Fibroblast of peridontal ligament (primary cell): Measurements from ENCODE around the gene TESK2.

Source experiments
- DNase-seq: peaks from one replicate; pipeline ENCODE4 v3.0.0-alpha.2; 2010; ENCODE audit errors: extremely low read depth

The TESK2 gene

GRCh38 chr1:45473302-45473701 lies 17.7 kb downstream of the TESK2 start:
- no peak for DNase-seq

GRCh38 chr1:45470306-45470798 lies 20.6 kb downstream of the TESK2 start:
- no peak for DNase-seq

DNA sequence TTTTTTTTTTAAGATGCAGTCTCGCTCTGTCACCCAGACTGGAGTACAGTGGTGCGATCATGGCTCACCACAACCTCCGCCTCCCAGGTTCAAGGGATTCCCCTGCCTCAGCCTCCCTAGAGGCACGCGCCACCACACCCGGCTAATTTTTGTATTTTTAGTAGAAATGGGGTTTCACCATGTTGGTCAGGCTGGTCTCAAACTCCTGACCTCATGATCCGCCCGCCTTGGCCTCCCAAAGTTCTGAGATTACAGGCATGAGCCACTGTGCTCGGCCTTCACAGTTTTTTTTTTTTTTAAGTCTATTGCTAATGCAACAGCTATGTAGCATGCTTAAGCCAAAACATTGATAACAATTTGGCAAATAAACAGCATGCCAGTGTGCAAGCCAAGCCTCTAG lies 23.6 kb downstream of the TESK2 start:
- peak; percentile 6 for DNase-seq

DNA sequence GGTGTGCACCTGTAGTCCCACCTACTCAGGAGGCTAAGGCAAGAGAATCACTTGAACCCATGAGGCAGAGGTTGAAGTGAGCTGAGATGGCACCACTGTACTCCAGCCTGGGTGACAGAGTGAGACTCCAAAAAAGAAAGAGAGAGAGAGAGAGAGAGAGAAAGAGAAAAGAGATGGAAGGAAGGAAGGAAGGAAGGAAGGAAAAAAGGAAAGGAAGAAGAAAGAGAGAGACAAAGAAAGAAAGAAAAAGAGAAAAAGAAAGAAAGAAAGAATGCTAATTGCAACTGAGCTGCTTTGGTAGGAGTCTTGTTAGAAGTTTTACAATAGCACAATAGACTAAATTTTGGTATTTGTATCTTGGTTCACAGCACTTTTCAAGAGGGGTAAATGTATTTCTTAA lies 25.7 kb downstream of the TESK2 start:
- DNase-seq = no peak

GRCh38 chr1:45458894-45459293 lies 32.1 kb downstream of the TESK2 start:
- no peak for DNase-seq

GRCh38 chr1:45456531-45456930 lies 34.4 kb downstream of the TESK2 start:
- DNase-seq = no peak

- DNase-seq = no peak
Measured at GRCh38 chr1:45455162-45455561, 35.8 kb downstream of the TESK2 start.

- no peak for DNase-seq
Measured at GRCh38 chr1:45454464-45454863, 36.5 kb downstream of the TESK2 start.

DNA sequence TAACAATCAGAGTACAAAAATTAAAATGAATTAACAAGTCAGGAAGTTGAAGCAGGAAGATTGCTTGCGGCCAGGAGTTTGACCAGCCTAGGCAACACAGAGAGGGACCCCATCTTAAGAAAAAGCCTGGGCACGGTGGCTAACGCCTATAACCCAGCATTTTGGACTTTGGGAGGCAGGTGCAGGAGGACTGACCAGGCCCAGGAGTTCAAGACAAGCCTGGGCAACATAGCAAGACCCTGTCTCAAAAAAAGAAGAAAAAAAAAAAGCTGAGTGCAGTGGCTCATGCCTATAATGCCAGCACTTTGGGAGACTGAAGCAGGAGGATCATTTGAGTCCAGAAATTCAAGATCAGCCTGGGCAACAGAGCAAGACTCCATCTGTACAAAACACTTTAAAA lies 38.5 kb downstream of the TESK2 start:
- no peak for DNase-seq

- DNase-seq = no peak
Measured at GRCh38 chr1:45448357-45448756, 42.6 kb downstream of the TESK2 start.

- no peak for DNase-seq
Measured at GRCh38 chr1:45446950-45447672, 43.9 kb downstream of the TESK2 start.

DNA sequence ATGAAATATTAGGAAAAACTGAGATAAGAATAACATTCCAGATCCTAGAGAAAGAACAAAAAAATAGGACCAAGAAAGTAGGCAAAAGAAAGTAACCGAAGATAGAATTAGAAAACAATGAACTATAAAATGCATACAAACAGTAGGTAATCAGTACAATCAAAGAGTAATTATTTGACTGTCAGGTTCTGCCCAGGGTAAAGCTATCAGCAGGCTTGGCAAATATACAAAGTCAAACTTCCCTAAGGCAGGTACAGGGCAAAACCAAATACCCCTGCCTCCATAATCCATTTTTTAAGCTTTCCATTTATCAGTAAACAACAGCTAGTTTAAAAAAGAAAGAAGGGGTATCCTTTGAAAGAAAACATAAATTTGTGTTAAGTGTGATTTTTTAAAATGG lies 44.4 kb downstream of the TESK2 start:
- no peak for DNase-seq

DNA sequence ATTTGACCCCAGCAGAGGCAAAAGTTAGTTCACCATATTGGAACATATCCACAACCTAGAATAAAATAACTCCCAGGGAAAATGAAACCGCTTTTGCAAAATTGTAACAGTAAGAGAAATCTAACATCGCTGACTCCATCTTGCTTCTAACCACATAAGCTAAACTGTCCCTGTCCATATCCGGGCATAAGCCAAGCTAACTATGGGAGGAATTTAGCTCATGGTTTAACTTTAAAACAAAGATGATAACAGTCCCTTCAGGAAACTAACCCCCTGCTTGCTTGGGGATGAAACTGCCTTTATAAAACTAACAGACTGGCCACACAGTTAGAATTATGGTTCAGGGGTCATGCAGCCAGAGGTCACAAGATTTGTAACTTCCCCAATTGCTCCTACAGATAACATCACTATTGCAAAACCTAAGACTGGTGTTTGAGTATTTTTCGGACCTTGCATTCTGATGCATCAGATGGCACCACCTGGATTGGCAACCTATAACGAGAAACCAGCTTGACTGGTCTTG lies 46.3 kb downstream of the TESK2 start:
- peak; percentile 6 for DNase-seq

- DNase-seq = no peak
Measured at GRCh38 chr1:45443580-45444446, 47.1 kb downstream of the TESK2 start.

GRCh38 chr1:45442272-45442671 lies 48.7 kb downstream of the TESK2 start:
- peak; percentile 80 for DNase-seq

GRCh38 chr1:45437323-45437722 lies 53.6 kb downstream of the TESK2 start:
- no peak for DNase-seq

- DNase-seq = no peak
Measured at GRCh38 chr1:45430490-45430889, 60.5 kb downstream of the TESK2 start.

- DNase-seq = no peak
Measured at GRCh38 chr1:45429561-45430159, 61.3 kb downstream of the TESK2 start.

GRCh38 chr1:45423906-45424678 lies 66.9 kb downstream of the TESK2 start:
- DNase-seq = no peak

GRCh38 chr1:45421935-45422334 lies 69.0 kb downstream of the TESK2 start:
- DNase-seq = no peak

DNA sequence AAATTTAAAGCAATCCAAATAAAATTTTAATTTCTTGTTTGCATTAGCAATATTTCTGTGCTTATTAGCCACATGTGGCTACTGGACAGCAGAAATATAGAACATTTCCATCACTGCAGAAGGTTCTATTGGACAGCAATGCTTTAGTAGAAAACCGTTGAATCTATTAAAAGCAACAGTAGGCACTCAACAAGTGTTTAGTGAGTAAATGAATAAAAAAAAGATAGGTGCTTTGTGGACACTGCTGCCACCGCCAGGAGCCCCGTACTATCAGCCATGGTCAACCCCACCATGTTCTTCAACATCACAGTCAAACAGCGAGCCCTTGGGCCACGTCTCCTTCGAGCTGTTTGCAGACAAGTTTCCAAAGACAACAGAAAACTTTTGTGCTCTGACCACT lies 76.2 kb downstream of the TESK2 start:
- DNase-seq = no peak

DNA sequence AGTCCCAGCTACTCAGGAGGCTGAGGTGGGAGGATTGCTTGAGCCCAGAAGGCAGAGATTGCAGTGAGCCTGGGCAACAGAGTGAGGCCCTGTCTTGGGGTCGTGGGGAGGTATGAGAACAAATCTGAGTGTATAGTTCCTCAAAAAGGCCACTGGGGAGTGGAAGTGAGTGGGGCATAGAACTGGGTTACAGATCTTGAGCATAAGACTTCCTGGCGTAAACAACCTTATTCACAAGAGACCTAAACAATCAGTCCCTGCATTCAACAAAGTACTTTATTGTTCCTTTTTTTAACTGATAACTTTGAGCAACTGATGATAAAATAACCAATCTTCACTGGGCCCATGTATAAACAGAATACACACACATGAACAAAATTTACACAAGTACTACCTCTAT lies 78.1 kb downstream of the TESK2 start:
- DNase-seq = no peak
